Glomerular endothelial cell (primary cell): ENCODE measurements around the gene TEX2. TPM values are rescaled to one million over a fixed set of nuclear protein-coding genes. Genes with fewer than 3 reads are reported as not detected.

ENCODE experiments used
- total RNA-seq: library from RNA; depleted of rRNA; stranded (reverse); fragments of >200 nt; gene quantifications from 2 replicates; pipeline ENCODE4 v1.2.3, GENCODE V29; 2015

TEX2 gene
- total RNA-seq, 1 donor from 2014 or later = 24.3 TPM

Other genes starting within 250 kb of the TEX2 start
- 1,004 and 1,319 TPM in 2 replicates for gene ICAM2, start 242.6 kb downstream of the TEX2 start, total RNA-seq
- 9.3 and 19.5 TPM in 2 replicates for gene ERN1, start 133.1 kb downstream of the TEX2 start, total RNA-seq
- gene PECAM1, start 127.6 kb upstream of the TEX2 start, total RNA-seq = 1,094 and 1,415 TPM in 2 replicates
- gene MILR1, start 185.9 kb upstream of the TEX2 start, total RNA-seq = 4.5 and 6.0 TPM in 2 replicates
- gene POLG2, start 233.8 kb upstream of the TEX2 start, total RNA-seq = 2.7 and 6.0 TPM in 2 replicates
- gene DDX5, start 243.0 kb upstream of the TEX2 start, total RNA-seq = 682 and 789 TPM in 2 replicates
- gene CEP95, start 243.7 kb upstream of the TEX2 start, total RNA-seq = 11.1 and 25.2 TPM in 2 replicates